ENCODE measurements around the gene RALGPS1. TPM values are rescaled to one million over a fixed set of nuclear protein-coding genes. Genes with fewer than 3 reads are reported as not detected.
A peak's percentile ranks its signal among the peaks of the same experiment; 100 is the strongest.

RALGPS1 gene
- total RNA-seq, 4 donors from 2014 or later: 7.3 to 22.4 (median 15.4) TPM

DNA sequence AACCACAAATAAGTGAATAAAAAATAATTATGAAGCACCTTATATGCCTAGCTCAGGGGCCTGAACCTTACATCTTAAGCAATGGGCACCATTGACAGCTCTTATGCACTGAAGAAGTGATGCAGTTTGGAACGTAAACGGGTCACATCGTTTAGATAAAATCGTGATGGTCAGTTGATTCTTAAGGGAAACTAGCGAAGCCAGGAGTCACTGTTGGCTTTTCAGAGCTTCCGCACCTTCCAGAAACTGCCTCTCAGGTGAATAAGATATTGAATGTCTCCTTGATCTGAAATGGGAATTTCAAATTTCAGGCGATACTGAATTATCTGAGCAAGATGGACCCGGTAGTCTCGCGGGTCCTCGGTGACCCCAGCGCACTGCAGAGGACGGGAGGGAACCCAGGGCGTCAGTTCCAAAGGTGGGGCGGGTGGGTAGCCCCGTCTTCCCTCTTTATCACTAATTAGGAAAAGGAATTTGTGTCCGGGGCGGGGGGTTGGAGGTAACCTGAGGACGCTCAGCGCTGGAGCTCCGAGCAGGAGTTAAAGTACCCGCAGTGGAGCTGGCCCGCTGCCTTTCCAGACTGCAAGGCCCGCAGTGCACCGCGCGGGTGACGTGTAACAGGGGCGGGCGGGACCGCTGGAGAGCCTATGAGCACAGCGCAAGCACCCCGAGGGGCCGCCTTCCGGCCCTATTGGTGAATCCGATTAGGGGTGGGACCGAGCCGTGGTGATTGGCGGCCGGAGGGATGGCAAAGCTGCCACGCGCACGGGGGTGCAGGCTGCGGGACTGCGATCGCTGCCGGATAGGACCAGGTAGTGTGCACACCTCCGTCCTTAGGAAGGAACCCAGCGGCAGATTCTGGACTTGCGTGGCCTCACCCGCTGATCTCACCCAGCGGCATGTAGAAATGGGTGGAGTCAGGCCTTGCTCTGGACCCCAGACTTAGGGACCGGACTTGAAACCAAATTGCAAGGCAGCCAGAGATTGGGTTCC lies 330.3 kb downstream of the RALGPS1 start:
- intact Hi-C loops (cut with DNase I; ENCODE audit: low total_unique reads): no loop called here
- DNase-seq (ENCODE audit: low spot score in 2 of 2): peak; percentile 96 to 99
- TF ChIP-seq POLR2A (IDR thresholded peaks at IDR 0.05): no peak
- TF ChIP-seq, protein P1, sequence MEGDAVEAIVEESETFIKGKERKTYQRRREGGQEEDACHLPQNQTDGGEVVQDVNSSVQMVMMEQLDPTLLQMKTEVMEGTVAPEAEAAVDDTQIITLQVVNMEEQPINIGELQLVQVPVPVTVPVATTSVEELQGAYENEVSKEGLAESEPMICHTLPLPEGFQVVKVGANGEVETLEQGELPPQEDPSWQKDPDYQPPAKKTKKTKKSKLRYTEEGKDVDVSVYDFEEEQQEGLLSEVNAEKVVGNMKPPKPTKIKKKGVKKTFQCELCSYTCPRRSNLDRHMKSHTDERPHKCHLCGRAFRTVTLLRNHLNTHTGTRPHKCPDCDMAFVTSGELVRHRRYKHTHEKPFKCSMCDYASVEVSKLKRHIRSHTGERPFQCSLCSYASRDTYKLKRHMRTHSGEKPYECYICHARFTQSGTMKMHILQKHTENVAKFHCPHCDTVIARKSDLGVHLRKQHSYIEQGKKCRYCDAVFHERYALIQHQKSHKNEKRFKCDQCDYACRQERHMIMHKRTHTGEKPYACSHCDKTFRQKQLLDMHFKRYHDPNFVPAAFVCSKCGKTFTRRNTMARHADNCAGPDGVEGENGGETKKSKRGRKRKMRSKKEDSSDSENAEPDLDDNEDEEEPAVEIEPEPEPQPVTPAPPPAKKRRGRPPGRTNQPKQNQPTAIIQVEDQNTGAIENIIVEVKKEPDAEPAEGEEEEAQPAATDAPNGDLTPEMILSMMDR (IDR thresholded peaks at IDR 0.05): no peak
- H3K4me3 ChIP-seq (ENCODE audit: low read depth, poor library complexity, severe bottlenecking): peak overlapping the region; percentile 39
- 9 to 12% methylated on average over 40 to 50 of the region's 53 CpGs for WGBS, 2 donors

DNA sequence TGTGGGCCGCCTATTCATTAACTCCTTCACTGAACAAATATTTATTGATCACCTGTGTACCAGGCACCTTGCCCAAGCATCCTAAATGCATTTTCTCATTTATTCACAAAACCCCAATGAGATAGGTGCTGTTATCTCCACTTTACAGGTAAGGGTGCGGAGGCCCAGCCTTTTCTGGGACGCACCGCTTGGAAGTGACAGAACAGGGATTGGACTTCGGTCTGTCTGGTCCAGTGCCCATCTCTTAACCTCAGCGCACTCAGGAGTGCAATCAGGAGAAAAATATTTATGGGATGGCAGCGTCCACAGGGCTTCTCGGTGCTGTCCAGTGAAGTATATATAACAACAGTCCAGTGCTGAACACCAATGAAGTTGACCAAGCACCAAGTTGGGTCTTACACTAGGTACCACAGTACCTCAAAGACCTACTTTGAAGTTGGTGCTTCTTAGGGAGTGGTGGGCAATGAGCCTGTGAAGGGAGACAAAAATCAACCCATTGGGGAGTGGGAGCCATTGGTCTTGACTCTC lies 331.1 kb downstream of the RALGPS1 start:
- intact Hi-C loops (cut with DNase I; ENCODE audit: low total_unique reads): no loop called here

DNA sequence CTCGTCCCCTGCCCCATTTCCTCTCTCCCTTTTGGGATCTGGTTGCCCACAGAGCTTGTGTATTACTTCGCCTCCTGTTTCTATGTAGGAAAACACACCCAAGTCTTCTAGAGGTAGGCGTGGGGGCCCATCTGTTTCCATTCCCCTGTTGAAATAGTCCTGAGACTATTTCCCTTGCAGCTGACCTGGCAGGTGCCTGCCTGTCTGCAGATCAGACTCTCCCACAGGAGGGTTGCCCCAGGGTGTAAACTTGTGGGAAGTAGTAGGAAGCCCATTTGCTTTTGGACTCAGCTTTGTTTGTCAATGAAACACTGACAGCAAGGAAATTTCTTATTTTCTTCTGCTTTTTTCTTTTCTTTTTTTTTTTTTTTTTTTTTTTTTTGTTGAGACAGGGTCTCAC lies 333.7 kb downstream of the RALGPS1 start:
- TF ChIP-seq, protein P1 (IDR thresholded peaks at IDR 0.05): no peak
- no peak for TF ChIP-seq POLR2A (IDR thresholded peaks at IDR 0.05)
- WGBS, 2 donors: 69 to 77% methylated on average over 3 of the region's 3 CpGs
- intact Hi-C loops (cut with DNase I; ENCODE audit: low total_unique reads): no loop called here
- no peak for DNase-seq (ENCODE audit: low spot score in 2 of 2)
- no peak overlapping the region for H3K4me3 ChIP-seq (ENCODE audit: low read depth, poor library complexity, severe bottlenecking)

More for the DNA sequence above, 331.1 kb downstream of the RALGPS1 start:
- 84 to 88% methylated on average over 8 of the region's 8 CpGs for WGBS, 2 donors
- peak overlapping the region; percentile 39 for H3K4me3 ChIP-seq (ENCODE audit: low read depth, poor library complexity, severe bottlenecking)
- DNase-seq (ENCODE audit: low spot score in 2 of 2): no peak
- no peak for TF ChIP-seq POLR2A (IDR thresholded peaks at IDR 0.05)
- TF ChIP-seq, protein P1 (IDR thresholded peaks at IDR 0.05): no peak

DNA sequence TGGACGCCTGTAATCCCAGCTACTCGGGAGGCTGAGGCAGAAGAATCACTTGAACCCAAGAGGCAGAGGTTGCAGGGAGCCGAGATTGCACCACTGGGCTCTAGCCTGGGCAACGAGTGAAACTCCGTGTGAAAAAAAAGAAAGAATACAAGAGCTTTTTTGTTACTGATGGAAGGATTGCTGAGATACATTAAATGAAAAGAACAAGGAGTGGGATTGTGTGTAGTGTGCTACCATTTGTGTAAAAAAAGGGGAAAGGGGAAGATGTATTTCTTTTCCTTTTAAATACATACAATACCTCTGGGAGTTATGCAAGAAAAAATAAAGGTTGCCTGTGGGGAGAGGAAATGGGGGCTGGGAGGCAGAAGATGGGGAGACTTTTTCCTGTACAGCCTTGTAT lies 335.3 kb downstream of the RALGPS1 start:
- WGBS, 2 donors: 86 to 88% methylated on average over 5 of the region's 5 CpGs
- H3K4me3 ChIP-seq (ENCODE audit: low read depth, poor library complexity, severe bottlenecking): no peak overlapping the region
- DNase-seq (ENCODE audit: low spot score in 2 of 2): no peak
- intact Hi-C loops (cut with DNase I; ENCODE audit: low total_unique reads): no loop called here
- TF ChIP-seq POLR2A (IDR thresholded peaks at IDR 0.05): no peak
- TF ChIP-seq, protein P1 (IDR thresholded peaks at IDR 0.05): no peak

DNA sequence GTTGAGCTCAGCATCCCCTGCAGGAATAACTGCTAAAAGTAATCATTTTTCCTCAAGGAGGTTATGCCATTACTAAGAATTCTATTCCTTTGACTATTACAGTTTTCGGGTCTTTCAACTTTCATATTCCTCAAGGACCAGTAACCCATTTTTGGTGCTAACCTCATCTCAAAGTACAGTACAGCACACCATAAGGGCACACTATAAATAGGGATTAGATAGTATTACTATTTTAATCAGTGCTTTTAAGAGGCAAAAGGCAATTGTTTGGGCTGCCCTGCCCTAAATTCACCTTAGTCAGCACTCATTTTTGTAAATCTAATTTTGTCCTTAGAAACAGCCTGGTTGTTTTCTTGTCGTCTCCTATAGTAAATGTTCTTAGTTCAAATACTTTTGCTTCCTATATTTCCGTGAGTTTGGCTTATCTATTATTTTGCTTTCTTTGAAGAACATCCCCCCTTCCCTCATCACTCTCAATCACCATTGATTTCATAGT lies 336.4 kb downstream of the RALGPS1 start:
- DNase-seq (ENCODE audit: low spot score in 2 of 2): no peak
- intact Hi-C loops (cut with DNase I; ENCODE audit: low total_unique reads): no loop called here
- 89 to 92% methylated on average over 3 of the region's 3 CpGs for WGBS, 2 donors
- no peak overlapping the region for H3K4me3 ChIP-seq (ENCODE audit: low read depth, poor library complexity, severe bottlenecking)
- TF ChIP-seq POLR2A (IDR thresholded peaks at IDR 0.05): no peak
- TF ChIP-seq, protein P1 (IDR thresholded peaks at IDR 0.05): no peak

All from lower leg skin (tissue), 4 donors.